Ectodermal cell (in vitro differentiated cells): ENCODE measurements around the gene DENND1B.

Source experiments
- H3K27ac ChIP-seq: 2 replicates; pipeline ENCODE4 v1.7.0; 2013; ENCODE audit warnings: mild to moderate bottlenecking, low read depth, low read length; ENCODE audit not compliant: insufficient read depth, poor library complexity, severe bottlenecking
- H3K27me3 ChIP-seq: 2 replicates; pipeline ENCODE4 v1.7.0; 2013; ENCODE audit warnings: mild to moderate bottlenecking, low read length; ENCODE audit not compliant: insufficient read depth, control insufficient read depth, poor library complexity, severe bottlenecking
- H3K36me3 ChIP-seq: one replicate; pipeline ENCODE4 v1.7.0; 2013; ENCODE audit warnings: low read length; ENCODE audit not compliant: control insufficient read depth, insufficient read depth
- H3K4me1 ChIP-seq: one replicate; pipeline ENCODE4 v1.7.0; 2013; ENCODE audit warnings: low read length; ENCODE audit not compliant: control insufficient read depth, insufficient read depth
- H3K4me3 ChIP-seq: 2 replicates; pipeline ENCODE4 v1.7.0; 2013; ENCODE audit warnings: low read depth, low read length, control low read depth; ENCODE audit not compliant: insufficient read depth
- H3K9me3 ChIP-seq: 2 replicates; pipeline ENCODE4 v1.7.0; 2013; ENCODE audit warnings: mild to moderate bottlenecking, low read length, moderate library complexity; ENCODE audit not compliant: control insufficient read depth
- WGBS, 2 experiments: methylation state at CpG; one replicate each; pipeline ENCODE4 v1.1.7; 2013; ENCODE audit warnings: missing lambda C conversion rate in 2 of 2; 5-methylcytosine and 5-hydroxymethylcytosine counted together

The DENND1B gene

GRCh38 chr1:197690074-197690473 is 85.2 kb downstream of the DENND1B start:
- 92 to 96% methylated on average over 3 of the region's 3 CpGs for WGBS, 2 experiments
- H3K4me1 ChIP-seq, result no peaks in the 10 kb centered on the region

DNA sequence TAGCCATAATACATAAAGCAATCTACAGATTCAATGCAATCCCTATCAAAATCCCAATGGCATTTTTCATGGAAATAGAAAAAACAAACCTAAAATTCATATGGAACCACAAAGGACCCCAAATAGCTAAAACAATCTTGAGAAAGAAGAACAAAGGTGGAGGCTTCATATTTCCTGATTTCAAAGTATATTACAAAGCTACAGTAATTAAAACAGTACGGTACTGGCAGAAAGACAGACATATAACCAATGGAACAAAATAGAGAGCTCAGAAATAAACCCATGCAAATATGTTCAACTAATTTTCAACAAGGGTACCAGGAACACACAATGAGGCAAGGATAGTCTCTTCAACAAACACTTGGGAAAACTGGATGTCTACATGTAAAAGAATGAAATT is 87.0 kb downstream of the DENND1B start:
- WGBS, 2 experiments, result 94 to 96% methylated on average over 1 of the region's 1 CpG
- Histone ChIP-seq H3K9me3 (no peaks in the 10 kb centered on the region), H3K4me3 (no peak overlapping the region), H3K36me3 (no peaks in the 10 kb centered on the region), H3K4me1 (no peaks in the 10 kb centered on the region), H3K27ac (no peak overlapping the region), H3K27me3 (no peaks in the 10 kb centered on the region)

More at GRCh38 chr1:197690074-197690473, 85.2 kb downstream of the DENND1B start:
- Histone ChIP-seq H3K27me3 (no peaks in the 10 kb centered on the region), H3K4me3 (no peak overlapping the region), H3K9me3 (no peaks in the 10 kb centered on the region), H3K27ac (no peak overlapping the region), H3K36me3 (no peaks in the 10 kb centered on the region)

DNA sequence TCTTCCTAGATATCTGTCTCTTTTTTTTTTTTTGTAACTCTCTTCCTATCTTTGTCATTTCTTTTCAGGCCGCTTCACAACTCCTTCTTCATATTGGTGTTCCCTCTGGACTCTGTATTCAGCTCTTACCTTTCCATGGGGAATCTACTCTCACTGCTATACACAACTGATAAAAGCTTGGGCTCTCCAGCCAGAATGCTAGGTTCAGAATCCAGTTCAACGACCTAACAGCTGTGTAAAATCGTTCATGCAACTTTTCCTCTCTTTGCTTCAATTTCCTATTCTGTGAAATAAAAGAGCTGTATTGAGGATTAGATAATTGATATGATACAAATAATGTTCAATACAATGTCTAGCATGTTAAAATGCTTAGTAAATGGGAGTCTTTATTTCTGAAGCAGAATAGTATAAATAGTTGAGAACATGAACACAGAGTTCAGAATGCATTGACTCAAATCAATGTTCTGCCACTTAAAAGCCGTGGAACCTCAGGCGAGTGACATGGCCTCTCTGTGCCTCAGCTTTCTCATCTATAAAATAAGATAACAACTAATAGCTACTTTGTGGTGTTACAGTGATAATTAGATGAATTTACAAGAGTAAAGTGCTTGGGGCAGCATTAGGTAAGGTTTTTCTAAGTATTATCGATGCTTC is 88.5 kb downstream of the DENND1B start:
- 78 to 89% methylated on average over 4 to 6 of the region's 6 CpGs for WGBS, 2 experiments
- H3K4me3 ChIP-seq, result no peak overlapping the region
- no peak overlapping the region for H3K27ac ChIP-seq
- H3K36me3 ChIP-seq, result no peaks in the 10 kb centered on the region
- no peaks in the 10 kb centered on the region for H3K9me3 ChIP-seq
- no peaks in the 10 kb centered on the region for H3K27me3 ChIP-seq
- H3K4me1 ChIP-seq, result no peaks in the 10 kb centered on the region

DNA sequence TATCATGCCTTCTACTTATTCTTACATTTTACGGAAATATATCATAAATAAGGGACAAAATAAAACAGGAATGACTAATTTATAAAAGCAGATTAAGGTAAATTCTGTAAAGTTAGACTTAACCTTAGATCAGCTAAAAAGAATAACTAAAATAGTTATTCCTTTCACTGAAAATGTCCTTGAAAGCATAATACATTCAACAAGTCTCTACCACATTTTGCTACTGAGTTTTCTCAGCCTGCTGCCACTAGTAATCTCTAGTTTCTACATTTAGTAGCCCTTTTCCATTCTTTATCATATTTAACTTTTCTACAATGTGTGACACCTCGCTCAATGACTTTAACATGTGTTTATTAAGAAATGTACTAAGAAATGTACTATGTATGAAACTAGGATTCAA is 89.0 kb downstream of the DENND1B start:
- Histone ChIP-seq H3K27ac (no peak overlapping the region), H3K4me3 (no peak overlapping the region), H3K9me3 (no peaks in the 10 kb centered on the region), H3K4me1 (no peaks in the 10 kb centered on the region), H3K27me3 (no peaks in the 10 kb centered on the region), H3K36me3 (no peaks in the 10 kb centered on the region)
- WGBS, 2 experiments, result no CpG with 5 or more reads among the region's 2 CpGs

DNA sequence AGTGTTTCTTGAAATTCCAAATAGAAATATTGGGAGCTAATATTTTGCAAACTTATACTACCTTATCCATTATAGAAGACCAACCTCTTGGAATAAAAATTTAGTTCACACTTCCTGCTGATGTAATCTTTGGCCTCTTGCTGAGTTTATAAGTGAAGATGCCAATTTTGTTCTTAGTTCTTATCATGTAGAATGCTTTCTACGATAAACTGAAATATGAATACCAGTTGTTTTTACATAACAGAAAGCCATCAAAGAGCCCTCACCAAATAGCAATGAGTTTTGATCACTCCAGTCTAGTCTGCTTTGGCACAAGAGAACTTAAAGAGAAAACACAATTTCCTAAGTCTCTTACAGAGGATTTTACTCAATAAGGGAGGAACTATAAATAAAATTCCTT is 89.5 kb downstream of the DENND1B start:
- no peak overlapping the region for H3K4me3 ChIP-seq
- no peak overlapping the region for H3K27ac ChIP-seq
- no peaks in the 10 kb centered on the region for H3K4me1 ChIP-seq
- H3K9me3 ChIP-seq, result no peaks in the 10 kb centered on the region
- no peaks in the 10 kb centered on the region for H3K36me3 ChIP-seq
- H3K27me3 ChIP-seq, result no peaks in the 10 kb centered on the region
- WGBS, 2 experiments, result 82% methylated on average over 1 of the region's 1 CpG; no CpG with 5 or more reads in 1 of the 2 experiments

DNA sequence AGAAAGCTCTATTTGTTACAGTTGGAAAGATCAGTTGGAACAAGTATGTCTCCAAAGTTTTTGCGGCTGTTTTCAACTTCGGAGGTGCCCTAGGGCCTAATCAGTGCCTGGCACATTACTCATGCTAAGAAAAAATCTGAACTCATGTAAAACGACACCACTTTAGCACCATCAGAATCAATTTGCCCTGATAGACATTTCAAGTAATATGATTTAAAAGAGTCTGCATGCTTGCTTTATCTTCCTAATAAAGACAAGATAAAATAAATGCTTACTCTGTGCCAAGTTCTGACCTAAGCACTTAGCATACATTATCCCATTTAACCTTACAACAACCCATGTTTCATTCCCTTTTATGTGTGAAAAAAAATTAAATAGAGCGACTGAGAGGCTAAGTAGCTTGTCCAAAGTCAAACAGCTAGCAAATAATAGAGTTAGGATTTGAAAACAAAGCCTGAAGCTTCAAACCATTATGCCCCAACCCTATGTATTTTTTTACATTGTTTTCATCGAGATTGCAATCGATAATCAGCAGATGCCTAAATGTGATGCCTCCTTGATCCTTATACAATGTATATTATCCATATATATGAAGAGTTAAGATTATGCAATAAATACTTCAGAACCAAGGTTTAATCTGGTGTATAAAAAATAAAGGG is 91.3 kb downstream of the DENND1B start:
- Histone ChIP-seq H3K27me3 (no peaks in the 10 kb centered on the region), H3K27ac (no peak overlapping the region), H3K36me3 (no peaks in the 10 kb centered on the region), H3K4me1 (no peaks in the 10 kb centered on the region), H3K4me3 (no peak overlapping the region), H3K9me3 (no peaks in the 10 kb centered on the region)
- 86 to 93% methylated on average over 4 of the region's 6 CpGs for WGBS, 2 experiments

GRCh38 chr1:197683280-197683679 is 92.0 kb downstream of the DENND1B start:
- no peaks in the 10 kb centered on the region for H3K9me3 ChIP-seq
- H3K27me3 ChIP-seq, result no peaks in the 10 kb centered on the region
- 85 to 92% methylated on average over 3 of the region's 3 CpGs for WGBS, 2 experiments
- no peaks in the 10 kb centered on the region for H3K36me3 ChIP-seq
- no peaks in the 10 kb centered on the region for H3K4me1 ChIP-seq
- H3K27ac ChIP-seq, result no peak overlapping the region
- H3K4me3 ChIP-seq, result no peak overlapping the region

DNA sequence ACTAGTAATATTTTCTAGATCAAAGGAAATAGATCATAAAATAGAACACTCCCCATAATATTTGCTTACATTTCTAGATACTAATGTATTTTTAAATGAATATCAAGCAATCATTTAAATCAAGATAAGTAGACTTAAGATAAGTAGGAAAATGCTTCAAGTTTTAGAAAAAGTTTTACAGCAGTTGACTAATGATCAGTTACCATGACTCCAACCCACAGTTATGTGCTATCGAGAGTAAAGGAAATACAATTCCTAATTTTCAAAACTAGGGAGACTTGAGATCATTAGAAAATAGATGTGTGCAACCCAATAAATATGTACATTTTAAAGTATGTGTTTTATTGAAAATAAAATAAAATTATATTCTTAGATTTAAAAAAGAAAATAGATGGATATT is 95.0 kb downstream of the DENND1B start:
- H3K9me3 ChIP-seq, result no peaks in the 10 kb centered on the region
- no peak overlapping the region for H3K27ac ChIP-seq
- peaks cover 6% of the 10 kb centered on the region for H3K4me1 ChIP-seq
- no peaks in the 10 kb centered on the region for H3K27me3 ChIP-seq
- 86% methylated on average over 1 of the region's 1 CpG; no CpG with 5 or more reads in 1 of the 2 experiments for WGBS, 2 experiments
- no peaks in the 10 kb centered on the region for H3K36me3 ChIP-seq
- H3K4me3 ChIP-seq, result no peak overlapping the region

DNA sequence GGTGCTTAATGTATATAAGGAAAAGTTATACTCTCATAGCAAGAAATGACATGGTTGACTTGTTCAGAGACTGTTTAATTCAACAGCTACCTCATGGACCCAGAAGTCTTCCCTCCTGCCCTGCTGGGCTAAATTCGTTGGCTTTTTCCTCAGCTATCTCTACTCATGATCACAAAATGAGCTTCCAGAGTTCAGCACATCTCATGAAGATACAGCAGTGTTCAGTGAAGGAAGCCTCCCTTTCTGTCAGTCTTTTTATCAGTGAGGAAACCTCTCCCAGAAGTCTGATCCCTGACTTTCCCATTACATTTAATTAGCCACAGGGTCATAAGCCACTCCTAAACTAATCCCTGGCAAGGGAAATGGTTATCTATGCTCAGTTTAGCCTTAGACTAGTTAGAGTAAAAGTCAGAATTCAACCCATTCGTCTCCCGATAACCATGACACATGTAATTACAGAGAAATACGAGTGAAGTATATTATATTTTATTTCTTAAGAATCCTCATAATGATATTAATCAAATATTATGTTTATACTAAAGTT is 97.5 kb downstream of the DENND1B start:
- Histone ChIP-seq H3K27me3 (no peaks in the 10 kb centered on the region), H3K4me3 (no peak overlapping the region), H3K27ac (no peak overlapping the region), H3K4me1 (peaks cover 6% of the 10 kb centered on the region), H3K9me3 (no peaks in the 10 kb centered on the region), H3K36me3 (no peaks in the 10 kb centered on the region)
- whole genome bisulfite sequencing, 2 experiments, result 74 to 78% methylated on average over 1 of the region's 4 CpGs

- WGBS, 2 experiments, result 88 to 92% methylated on average over 2 to 3 of the region's 3 CpGs
- Histone ChIP-seq H3K4me3 (no peak overlapping the region), H3K36me3 (no peaks in the 10 kb centered on the region), H3K27ac (no peak overlapping the region), H3K9me3 (no peaks in the 10 kb centered on the region), H3K4me1 (peaks cover 6% of the 10 kb centered on the region), H3K27me3 (no peaks in the 10 kb centered on the region)
These were observed 98.0 kb downstream of the DENND1B start for GRCh38 chr1:197677313-197677712.
